ENCODE results near the gene KLHL42.
"Not testable (repeated sequence)": the region's sequence is repeated elsewhere in the genome, so short reads cannot be mapped to it uniquely, and the experiment has no call there.

KLHL42 gene

GRCh38 chr12:27817766-27818165, 37.7 kb downstream of the KLHL42 start:
- no peak for DNase-seq (ENCODE audit: low read depth)

- no peak for DNase-seq (ENCODE audit: low read depth)
Measured at GRCh38 chr12:27818401-27818918, 38.4 kb downstream of the KLHL42 start.

GRCh38 chr12:27820564-27820963, 40.5 kb downstream of the KLHL42 start:
- no peak for DNase-seq (ENCODE audit: low read depth)

- peak; percentile 5 for DNase-seq (ENCODE audit: low read depth)
Measured at GRCh38 chr12:27821259-27821973, 41.4 kb downstream of the KLHL42 start.

- peak; percentile 27 for DNase-seq (ENCODE audit: low read depth)
Measured at GRCh38 chr12:27822076-27822712, 42.2 kb downstream of the KLHL42 start.

GRCh38 chr12:27823038-27823437, 43.0 kb downstream of the KLHL42 start:
- no peak for DNase-seq (ENCODE audit: low read depth)

GRCh38 chr12:27824126-27824842, 44.3 kb downstream of the KLHL42 start:
- no peak for DNase-seq (ENCODE audit: low read depth)

- no peak for DNase-seq (ENCODE audit: low read depth)
Measured at GRCh38 chr12:27826076-27826475, 46.0 kb downstream of the KLHL42 start.

GRCh38 chr12:27828196-27828595, 48.2 kb downstream of the KLHL42 start:
- DNase-seq (ENCODE audit: low read depth) = no peak

GRCh38 chr12:27838543-27839185, 58.6 kb downstream of the KLHL42 start:
- no peak for DNase-seq (ENCODE audit: low read depth)

GRCh38 chr12:27840229-27840999, 60.4 kb downstream of the KLHL42 start:
- no peak for DNase-seq (ENCODE audit: low read depth)

- DNase-seq (ENCODE audit: low read depth) = no peak
Measured at GRCh38 chr12:27841392-27841882, 61.4 kb downstream of the KLHL42 start.

GRCh38 chr12:27843714-27844245, 63.7 kb downstream of the KLHL42 start:
- no peak for DNase-seq (ENCODE audit: low read depth)

- DNase-seq (ENCODE audit: low read depth) = no peak
Measured at GRCh38 chr12:27844366-27845090, 64.5 kb downstream of the KLHL42 start.

GRCh38 chr12:27845187-27845586, 65.2 kb downstream of the KLHL42 start:
- DNase-seq (ENCODE audit: low read depth) = no peak

- DNase-seq (ENCODE audit: low read depth) = not testable (repeated sequence)
Measured at GRCh38 chr12:27845706-27846105, 65.7 kb downstream of the KLHL42 start.

GRCh38 chr12:27847293-27847692, 67.3 kb downstream of the KLHL42 start:
- DNase-seq (ENCODE audit: low read depth) = not testable (repeated sequence)

GRCh38 chr12:27851311-27851710, 71.3 kb downstream of the KLHL42 start:
- DNase-seq (ENCODE audit: low read depth) = no peak

GRCh38 chr12:27852117-27852516, 72.1 kb downstream of the KLHL42 start:
- no peak for DNase-seq (ENCODE audit: low read depth)
